Measurements from ENCODE around the gene PRIM1.
"Not testable (repeated sequence)": the region's sequence is repeated elsewhere in the genome, so short reads cannot be mapped to it uniquely, and the experiment has no call there.

The PRIM1 gene

DNA sequence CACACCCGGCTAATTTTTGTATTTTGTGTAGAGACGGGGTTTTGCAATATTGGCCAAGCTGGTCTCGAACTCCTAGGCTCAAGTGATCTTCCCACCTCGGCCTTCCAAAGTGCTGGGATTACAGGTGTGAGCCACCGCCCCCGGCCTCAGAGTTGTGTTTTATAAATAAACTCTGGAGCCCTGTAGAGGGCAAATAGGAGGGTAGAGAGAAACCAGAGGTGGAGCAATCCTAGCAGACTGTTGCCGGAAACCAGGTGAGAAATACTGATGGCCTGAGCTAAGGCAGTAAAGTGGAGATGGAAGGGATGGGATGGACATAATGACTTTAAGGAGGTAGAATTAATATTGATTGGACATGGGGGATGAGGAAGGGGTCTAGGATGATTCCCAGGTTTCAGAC lies 8.3 kb upstream of the PRIM1 start:
- no peak for DNase-seq (ENCODE audit: low spot score)

DNA sequence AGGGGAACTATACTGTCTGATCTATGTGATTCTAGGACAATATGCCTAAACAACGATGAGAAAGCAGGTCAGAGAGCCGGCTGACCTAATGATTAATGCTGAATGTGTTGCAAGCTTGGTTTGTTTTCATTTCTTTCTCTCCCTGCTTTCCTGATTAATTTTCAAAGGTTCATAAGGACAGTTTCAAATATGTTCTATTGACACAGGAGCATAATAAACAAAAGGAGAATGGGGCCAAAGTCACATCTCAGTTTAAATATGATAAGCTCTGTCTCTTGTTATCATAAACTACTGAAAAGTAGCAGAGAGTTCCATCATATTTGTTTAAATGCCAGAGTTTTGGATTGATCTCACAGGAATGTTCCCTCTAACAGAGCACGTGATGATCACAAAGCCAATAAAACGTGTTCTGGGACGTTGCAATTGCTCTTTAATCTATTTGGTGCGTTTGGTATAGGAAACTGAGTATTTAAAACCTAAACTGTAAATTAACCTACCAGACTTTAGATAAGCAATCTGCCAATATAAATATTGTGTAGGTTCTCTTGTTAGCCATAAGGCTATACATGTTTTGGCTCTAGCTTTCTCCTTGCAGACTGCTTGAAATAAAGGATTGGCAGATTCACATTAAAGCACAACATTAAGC lies 7.3 kb upstream of the PRIM1 start:
- no peak for DNase-seq (ENCODE audit: low spot score)

DNA sequence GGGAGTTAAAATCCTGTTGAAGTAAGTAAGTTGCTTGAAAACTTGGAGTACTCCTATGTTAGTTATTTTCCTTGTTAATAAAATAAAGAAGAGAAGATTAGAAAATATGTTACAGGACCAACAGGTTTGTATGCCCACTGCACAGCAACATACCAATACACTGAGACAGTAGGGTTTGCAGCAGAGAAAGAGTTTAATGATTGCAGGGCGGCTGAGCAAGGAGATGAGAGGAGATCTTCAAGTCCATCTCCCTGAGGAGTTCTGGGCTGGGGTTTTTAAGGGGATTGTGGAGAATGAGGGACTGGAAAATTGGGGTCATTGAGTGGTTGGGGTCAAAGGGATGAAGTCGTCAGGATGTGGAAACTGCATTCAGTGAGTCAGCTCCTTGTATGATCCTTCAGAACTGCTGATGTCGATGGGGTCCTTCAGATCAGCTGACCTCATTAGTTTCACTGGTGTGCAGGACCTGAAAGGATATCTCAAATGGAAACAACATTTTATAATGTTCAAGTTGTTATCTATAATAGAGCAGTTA lies 6.7 kb upstream of the PRIM1 start:
- no peak for DNase-seq (ENCODE audit: low spot score)

DNA sequence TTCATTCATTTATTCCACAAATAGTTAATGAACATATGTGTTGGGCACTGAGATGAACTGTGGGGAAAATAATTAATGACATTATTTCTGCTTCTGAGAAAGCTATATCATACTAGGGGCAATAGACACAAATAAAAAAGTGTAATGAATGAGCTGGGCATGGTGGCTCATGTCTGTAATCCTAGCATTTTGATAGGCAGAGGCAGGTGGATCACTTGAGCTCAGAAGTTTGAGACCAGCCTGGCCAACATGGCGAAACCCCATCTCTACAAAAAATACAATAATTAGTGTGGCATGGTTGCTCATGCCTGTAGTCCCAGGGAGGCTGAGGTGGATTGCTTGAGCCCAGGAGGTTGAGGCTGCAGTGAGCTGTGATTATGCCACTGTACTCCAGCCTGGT lies 5.8 kb upstream of the PRIM1 start:
- not testable (repeated sequence) for DNase-seq (ENCODE audit: low spot score)

DNA sequence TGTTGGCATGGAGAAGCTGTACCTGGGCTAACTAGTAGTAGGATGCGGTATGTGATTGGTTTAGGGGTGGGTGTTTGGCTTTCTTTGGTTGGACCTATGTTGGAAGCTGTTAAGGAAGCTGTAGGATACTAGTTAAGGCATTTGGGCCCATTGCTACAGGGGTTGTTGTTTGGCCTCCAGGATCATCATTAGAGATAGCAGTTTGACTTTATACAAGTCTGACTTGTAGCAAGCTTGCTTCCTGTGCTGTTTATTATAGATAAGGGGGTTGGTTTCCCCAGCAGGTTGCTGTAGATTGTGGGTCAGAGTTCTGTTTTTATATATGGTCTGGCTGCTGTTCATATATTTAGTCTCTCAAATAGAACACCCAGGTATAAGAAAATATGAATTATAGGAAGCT lies 1.4 kb upstream of the PRIM1 start:
- DNase-seq (ENCODE audit: low spot score): no peak

DNA sequence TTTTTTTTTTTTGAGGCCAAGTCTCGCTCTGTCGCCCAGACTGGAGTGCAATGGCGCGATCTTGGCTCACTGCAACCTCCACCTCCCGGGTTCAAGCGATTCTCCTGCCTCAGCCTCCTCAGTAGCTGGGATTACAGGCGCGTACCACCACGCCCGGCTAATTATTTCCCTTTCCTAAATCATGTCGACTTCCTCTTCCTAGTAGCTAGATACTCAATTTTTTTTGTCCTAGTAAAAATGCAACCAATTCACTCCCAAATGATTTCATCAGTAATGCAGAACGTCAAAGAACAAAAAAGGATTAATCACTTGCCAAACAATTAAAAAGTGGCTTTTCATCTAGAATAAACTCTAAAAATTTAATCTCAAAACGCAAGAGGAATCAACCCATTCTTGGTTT lies 1.5 kb downstream of the PRIM1 start:
- not testable (repeated sequence) for DNase-seq (ENCODE audit: low spot score)

DNA sequence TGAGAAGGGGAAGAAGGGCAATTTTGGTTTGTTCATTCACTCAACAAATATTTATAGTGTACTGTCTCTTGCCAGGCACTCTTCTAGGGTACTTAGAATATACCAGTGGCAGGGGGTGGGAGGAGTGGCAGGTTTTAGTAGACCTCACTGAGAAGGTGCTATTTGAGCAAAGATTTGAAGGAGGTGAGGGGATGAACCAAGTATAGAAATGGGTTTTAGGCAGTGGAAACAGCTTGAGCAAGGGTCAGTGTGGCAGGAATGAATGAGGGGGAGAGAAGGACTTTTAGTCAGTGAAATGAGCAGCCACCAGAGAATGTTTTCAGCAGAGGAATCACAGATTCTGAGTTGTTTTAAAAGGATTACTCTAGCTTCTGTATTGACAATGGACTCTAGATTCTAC lies 2.3 kb downstream of the PRIM1 start:
- no peak for DNase-seq (ENCODE audit: low spot score)

DNA sequence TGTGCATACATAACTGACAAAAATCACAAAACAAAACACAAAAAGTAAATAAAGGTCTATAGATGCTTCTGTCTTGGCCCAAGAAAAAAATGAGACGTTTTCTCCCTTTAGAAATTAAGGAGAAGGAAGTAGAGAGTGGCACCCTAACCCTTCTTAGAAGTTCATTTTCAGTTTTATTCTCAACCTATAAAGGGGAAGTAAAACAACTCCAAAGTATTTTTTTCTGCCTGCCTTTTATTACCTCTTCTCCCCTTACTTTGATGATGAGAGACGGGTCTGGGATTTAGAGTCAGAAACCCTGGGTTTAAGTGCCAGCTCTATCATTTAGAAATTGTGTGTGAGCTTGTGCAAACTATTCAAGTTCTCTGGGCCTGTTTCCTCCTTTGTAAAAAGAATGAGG lies 2.8 kb downstream of the PRIM1 start:
- no peak for DNase-seq (ENCODE audit: low spot score)

DNA sequence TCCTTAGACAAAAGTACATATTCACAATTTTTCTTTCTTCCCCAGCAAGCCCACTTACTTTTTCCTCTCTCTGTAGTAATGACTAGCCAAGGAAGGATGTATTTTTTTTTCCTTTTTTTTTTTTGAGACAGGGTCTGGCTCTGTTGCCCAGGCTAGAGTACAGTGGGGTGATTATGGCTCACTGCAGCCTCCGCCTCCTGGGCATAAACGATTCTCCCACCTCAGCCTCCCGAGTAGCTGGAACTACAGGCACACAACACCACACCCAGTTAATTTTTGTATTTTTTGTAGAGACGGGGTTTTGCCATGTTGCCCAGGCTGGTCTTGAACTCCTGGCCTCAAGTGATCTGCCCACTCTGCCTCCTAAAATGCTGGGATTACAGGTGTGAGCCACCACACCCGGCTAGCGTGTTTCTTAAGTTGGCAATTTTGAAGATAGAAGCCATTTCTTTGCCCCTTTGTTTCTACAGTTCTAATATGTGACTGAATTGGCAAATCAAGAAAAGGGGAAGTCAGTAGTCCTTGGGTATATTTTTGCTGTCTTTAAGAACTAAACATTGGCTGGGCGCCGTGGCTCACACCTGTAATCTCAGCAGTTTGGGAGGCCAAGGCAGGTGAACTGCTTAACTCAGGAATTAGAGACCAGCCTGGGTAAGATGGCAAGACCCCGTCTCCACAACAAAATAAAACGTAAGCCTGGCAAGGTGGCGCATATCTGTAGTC lies 23.8 kb downstream of the PRIM1 start:
- DNase-seq (ENCODE audit: low spot score): no peak

DNA sequence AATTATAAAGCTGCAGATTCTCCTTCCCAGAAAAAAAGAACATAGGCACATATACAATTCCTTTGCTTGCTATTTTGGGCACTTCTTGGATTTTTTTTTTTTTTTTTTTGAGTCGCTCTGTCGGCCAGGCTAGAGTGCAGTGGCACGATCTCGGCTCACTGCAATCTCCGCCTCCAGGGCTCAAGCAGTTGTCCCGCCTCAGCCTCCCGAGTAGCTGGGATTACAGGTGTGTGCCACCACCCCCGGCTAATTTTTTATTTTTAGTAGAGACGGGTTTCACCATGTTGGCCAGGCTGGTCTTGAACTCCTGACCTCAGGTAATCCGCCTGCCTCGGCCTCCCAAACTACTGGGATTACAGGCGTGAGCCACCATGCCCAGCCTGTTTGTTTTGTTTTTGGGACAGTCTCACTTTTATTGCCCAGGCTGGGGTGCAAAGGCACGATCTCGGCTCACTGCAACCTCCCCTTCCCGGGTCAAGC lies 25.9 kb downstream of the PRIM1 start:
- not testable (repeated sequence) for DNase-seq (ENCODE audit: low spot score)

DNA sequence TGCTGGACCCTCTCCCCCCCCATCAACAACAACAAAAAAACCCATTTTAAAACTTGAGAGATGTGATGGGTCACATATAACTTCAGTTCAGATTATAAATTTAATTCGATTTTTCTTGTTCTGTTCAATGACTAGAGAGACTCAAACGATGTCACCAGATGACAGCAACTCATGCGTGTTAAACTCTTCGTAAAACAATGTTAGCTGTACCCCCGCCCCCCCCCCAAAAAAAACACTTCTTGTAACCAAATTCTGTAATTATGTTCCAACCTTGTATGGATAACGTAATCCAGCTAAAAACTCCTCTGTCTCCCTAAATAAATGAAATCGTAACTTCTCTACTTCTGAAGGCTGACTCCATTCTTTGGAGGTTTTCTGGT lies 26.4 kb downstream of the PRIM1 start:
- DNase-seq (ENCODE audit: low spot score): no peak

DNA sequence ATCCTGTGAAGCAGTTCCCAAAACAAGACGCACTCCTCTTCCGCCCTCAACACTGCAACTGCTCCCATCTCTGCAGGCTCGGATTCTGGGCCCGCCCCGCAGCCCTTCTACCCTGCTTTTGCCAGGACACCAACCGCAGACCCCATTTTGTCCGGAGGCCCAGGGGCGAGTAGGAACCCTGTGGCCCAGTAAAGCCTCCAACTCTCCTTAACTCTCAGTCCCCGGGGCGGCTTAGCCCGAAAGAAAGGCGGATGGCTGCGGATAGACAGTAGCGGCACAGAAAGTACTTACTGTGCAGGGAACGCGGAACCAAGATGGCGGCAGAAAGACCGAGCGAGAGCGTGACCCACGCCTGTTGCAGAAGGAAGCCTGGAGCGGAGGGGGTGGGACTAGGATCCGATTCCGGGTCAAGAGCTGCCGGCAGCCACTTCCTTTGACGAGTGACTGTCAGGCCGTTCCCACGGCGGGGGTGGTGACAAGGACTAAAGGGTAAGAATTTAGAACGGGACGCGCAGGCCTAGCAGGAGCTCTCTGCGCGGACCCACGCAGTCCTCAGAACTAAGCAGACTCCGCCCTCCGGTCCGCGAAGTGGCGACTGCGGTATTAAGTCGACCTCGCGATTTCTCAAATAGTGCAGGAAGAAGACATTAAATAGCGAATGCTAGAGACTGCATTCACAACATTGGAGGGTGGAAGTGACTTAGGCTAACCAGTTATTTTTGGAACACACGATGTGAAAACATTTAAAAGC lies 27.0 kb downstream of the PRIM1 start, which contains the start of gene NACA:
TSS of gene NACA (minus strand) at position 328 of the 751 bp plus-strand sequence. CDS start 778 bp downstream, outside the sequence.
- peak; percentile 99 for DNase-seq (ENCODE audit: low spot score)

DNA sequence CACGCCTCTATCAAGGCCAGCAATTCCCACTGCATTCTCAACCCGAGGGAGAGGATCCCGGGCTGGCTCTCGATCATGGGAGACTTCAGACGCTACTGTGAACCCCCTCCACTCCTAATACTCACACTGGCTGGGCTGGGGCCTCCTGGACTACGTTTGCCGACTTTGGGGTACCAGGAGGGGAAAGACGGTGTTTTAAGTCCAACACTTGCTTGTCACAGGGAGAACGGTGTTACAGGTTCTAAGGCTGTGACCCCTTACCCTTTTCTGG lies 27.5 kb downstream of the PRIM1 start:
- DNase-seq (ENCODE audit: low spot score): no peak

DNA sequence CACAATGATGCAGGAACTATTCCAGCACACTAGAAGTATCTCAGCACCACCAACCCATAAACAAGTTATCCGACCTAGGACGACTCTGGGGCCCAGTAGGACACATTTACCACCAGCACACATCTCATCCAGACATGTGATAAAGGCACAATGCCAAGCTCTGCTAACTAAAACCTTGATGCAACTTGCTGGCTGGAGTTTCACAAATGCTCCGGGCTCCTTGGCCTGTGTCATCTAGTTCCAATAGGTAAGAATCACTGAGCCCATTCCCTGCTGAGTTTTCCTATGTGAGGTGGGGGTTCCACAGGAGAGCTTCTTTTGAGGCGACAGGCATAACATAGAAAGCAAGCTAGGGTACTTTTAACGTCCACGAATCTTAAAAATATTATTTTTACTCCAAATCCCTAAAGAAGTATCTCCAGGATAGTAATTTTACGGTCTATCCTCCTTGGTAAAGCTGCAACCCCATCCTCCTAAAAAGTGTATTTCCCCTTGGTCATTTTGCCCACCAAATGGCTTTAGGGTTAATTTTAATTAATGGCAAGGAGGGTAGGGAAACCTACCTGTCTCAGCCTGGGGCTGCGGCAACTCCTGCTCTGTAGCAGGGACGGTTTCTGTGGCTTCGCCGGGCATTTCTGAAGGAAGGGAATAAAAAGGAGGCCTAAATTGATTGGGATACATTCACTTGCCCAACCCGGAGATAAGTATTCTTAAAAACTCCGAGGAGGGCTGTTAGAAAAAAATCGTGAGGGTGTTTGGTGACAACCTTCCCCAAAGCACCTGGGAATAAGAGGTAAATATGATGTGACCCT lies 28.0 kb downstream of the PRIM1 start:
- no peak for DNase-seq (ENCODE audit: low spot score)

DNA sequence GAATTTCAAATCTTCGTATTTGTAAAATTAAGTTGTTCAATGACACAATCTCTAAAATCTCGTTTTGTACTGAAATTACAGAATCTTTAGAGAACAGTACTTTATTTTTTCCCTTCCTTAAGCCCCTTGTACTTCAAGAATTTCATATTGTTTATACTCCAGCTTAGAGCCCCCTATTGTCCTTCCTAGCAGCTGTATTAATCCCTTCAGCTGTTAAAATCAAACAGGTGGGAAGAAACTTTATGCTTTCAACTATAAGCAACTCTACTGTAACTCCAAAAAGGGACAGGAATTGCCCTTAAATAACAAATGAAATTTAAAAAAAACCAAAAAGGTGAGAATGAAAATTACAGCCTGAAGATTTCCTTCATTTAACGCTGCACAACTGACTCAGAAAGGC lies 28.8 kb downstream of the PRIM1 start:
- DNase-seq (ENCODE audit: low spot score): no peak

DNA sequence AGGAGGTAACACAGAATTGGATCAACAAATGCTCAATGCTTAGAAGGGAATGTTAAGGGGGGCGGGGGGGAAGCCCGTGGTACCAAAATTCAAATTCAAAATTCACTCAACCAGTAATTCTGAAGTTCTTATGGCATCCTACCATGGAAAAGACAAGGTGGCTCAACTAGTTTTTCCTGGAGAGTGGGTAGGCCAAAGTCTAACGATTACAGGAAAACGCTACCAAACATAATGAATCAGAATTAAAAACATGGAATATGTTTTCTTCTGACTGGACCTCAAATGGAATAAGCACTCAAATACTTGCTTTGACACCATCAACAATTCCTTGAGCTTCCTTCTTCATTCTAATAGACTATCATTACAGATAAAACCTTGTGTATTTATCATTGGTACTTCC lies 29.3 kb downstream of the PRIM1 start:
- no peak for DNase-seq (ENCODE audit: low spot score)

DNA sequence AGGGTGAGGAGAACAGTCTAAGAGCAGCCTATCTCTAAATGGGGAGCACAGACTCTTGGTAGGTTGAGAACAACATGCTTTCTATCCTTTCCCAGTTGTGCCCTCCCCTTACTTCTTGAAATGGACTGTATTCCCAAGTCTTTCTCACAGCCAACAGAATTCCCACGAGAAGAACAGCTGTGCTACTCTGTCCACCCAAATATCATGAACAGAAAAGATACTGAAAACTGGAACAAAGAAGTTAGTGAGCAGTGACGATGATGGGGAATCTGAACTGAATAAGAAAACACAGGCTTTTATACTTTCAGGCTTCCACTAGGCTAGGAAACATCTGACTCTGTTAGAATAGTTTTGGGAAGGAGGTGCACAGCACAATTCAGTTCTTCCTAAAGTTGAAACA lies 30.4 kb downstream of the PRIM1 start:
- no peak for DNase-seq (ENCODE audit: low spot score)

DNA sequence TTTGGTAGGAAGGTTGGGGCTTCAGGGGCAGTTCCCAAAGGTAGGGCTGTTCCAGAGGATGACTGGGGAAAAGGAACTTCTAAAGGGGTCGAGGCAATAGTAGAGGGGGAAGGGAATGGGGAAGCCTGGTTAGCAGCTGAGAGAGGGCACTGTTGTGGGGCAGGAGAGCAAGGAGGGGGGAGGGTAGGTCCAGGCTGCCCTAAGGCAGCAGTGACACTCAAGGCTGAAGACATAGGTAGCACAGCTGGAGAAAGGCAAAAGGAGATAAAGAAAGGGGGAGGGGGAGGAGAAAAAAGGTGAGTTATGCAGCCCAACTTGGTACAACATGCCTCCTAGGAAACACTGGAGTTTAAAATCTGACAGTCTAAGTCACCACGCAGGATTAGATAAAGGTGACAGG lies 30.9 kb downstream of the PRIM1 start:
- no peak for DNase-seq (ENCODE audit: low spot score)

DNA sequence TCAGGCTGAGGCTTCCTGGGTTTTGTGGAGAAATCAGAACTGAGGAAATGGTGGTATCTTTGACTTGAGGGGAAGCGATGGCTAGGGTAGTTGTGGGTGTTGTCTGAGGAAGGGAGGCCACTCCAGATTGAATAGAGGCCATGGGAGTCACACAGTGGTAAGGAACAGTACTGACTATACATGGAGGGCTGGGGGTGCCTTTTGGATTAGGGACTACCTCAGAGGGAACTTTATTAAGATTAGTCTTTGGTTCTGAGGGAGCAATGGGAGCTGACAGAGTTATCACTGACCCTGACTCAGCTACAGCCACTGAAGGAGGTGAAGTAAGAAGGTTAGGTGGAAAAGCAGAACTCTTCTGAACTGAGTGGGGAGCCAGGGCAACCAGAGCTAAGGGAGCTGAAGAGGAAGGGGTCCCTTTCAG lies 31.4 kb downstream of the PRIM1 start:
- DNase-seq (ENCODE audit: low spot score): no peak

DNA sequence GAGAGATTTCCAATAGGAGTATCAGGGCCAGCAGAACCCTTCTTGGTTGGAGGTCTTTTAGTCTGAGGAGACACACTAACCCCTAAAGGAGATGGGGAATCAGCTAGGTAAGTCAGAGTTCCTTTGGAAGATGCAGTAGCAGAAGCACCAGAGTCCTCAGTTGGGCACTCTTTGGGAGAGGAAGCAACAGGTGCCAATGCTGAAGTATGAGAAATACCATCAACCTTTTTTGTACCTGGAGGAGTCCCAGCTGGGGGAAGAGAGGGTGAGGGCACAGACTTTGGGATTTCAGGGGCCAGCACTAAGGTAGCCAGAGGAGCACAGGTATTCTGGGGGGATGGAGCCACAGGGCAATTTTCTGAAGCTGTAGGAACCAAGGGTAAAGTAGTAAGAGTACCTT lies 33.1 kb downstream of the PRIM1 start:
- no peak for DNase-seq (ENCODE audit: low spot score)

DNA sequence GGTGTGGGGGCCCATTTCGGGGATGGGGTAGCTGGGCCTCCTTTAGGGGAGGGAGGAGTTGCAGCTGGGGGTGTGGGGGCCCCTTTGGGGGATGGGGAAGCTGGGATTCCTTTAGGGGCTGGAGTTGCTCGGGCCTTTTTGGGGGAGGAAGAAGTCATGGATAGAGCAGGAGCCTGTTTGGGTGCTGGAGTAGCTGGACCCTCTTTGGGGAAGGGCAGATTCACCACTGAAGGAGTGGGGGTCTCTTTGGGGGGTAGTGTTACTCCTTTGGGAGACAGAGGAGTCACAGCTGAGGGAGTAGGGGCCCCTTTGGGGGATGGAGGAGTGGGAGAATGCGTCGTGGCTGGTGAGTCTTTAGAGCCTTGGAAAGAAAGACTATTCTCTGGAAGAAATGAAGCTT lies 33.5 kb downstream of the PRIM1 start:
- no peak for DNase-seq (ENCODE audit: low spot score)

DNA sequence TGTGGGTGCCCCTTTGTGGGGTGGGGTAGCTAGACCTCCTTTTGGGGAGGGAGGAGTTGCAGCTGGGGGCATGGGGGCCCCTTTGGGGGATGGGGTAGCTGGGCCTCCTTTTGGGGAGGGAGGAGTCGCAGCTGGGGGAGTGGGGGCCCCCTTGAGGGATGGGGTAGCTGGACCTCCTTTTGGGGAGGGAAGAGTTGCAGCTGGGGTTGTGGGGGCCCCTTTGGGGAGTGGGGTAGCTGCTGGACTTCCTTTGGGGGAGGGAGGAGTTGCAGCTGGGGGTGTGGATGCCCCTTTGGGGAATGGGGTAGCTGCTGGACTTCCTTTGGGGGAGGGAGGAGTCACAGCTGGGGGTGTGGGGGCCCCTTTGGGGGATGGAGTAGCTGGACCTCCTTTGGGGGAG lies 34.0 kb downstream of the PRIM1 start:
- no peak for DNase-seq (ENCODE audit: low spot score)
